HEK293 (cell line): Measurements from ENCODE around the gene MYD88.

ENCODE experiments used
- ZNF138 ChIP-seq: fragments of 450-650 bp; formaldehyde crosslinking; IDR thresholded peaks from 2 replicates; pipeline ENCODE4 v1.5.1; 2016; ENCODE audit warnings: missing biosample characterization, missing genetic modification characterization, borderline replicate concordance
- ZNF24 ChIP-seq: fragments of 450-650 bp; formaldehyde crosslinking; IDR thresholded peaks from 2 replicates; pipeline ENCODE4 v1.5.1; 2016; ENCODE audit warnings: missing biosample characterization, missing genetic modification characterization
- TF ChIP-seq, protein P1 (sequence below): fragments of 450-650 bp; formaldehyde crosslinking; IDR thresholded peaks from 2 replicates; pipeline ENCODE4 v1.5.1; 2016; ENCODE audit warnings: missing biosample characterization, missing genetic modification characterization

DNA sequence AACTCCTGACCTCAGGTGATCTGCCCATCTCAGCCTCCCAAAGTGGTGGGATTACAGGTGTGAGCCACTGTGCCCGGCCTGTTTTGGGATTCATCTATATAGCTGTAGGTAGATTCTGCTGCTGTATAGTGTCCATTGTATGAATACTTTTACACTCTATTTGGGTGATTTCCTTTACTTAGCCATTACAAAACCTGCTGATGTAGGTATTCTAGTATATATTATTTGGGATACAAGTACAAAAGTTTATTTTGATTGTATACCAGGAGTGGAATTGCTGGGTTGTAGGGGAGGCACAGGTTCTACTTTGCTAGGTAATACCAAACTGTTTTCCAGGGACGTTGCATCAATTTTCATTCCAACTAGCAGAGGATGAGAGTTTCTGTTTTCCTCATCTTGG, 17.4 kb downstream of the MYD88 start:
- TF ChIP-seq ZNF138 (tag by site-specific recombination), result no peak
- no peak for TF ChIP-seq ZNF24
- TF ChIP-seq, protein P1, sequence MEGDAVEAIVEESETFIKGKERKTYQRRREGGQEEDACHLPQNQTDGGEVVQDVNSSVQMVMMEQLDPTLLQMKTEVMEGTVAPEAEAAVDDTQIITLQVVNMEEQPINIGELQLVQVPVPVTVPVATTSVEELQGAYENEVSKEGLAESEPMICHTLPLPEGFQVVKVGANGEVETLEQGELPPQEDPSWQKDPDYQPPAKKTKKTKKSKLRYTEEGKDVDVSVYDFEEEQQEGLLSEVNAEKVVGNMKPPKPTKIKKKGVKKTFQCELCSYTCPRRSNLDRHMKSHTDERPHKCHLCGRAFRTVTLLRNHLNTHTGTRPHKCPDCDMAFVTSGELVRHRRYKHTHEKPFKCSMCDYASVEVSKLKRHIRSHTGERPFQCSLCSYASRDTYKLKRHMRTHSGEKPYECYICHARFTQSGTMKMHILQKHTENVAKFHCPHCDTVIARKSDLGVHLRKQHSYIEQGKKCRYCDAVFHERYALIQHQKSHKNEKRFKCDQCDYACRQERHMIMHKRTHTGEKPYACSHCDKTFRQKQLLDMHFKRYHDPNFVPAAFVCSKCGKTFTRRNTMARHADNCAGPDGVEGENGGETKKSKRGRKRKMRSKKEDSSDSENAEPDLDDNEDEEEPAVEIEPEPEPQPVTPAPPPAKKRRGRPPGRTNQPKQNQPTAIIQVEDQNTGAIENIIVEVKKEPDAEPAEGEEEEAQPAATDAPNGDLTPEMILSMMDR, result no peak
